ENCODE data around the gene TCF7L1. TPM values are rescaled to one million over a fixed set of nuclear protein-coding genes. Genes with fewer than 3 reads are reported as not detected.
"Not testable (repeated sequence)": the region's sequence is repeated elsewhere in the genome, so short reads cannot be mapped to it uniquely, and the experiment has no call there.

Gene TCF7L1
- total RNA-seq, 1 experiment from 2014 or later: 0.05 TPM

GRCh38 chr2:85324639-85325465 lies 191.7 kb downstream of the TCF7L1 start:
- no peak for DNase-seq (ENCODE audit: low read depth)

- DNase-seq (ENCODE audit: low read depth): no peak
Measured at GRCh38 chr2:85325466-85325811, 192.2 kb downstream of the TCF7L1 start.

GRCh38 chr2:85326406-85327159 lies 193.4 kb downstream of the TCF7L1 start:
- peak; percentile 22 for DNase-seq (ENCODE audit: low read depth)

- DNase-seq (ENCODE audit: low read depth): peak; percentile 43
Measured at GRCh38 chr2:85327160-85327821, 194.1 kb downstream of the TCF7L1 start.

- DNase-seq (ENCODE audit: low read depth): peak; percentile 90
Measured at GRCh38 chr2:85327822-85328617, 194.8 kb downstream of the TCF7L1 start, which contains the start of gene TGOLN2. TGOLN2 (minus strand) TSS chr2:85327989; CDS start chr2:85327962, 27 bp downstream.

GRCh38 chr2:85329181-85329651 lies 196.0 kb downstream of the TCF7L1 start:
- no peak for DNase-seq (ENCODE audit: low read depth)

- not testable (repeated sequence) for DNase-seq (ENCODE audit: low read depth)
Measured at GRCh38 chr2:85329701-85330100, 196.5 kb downstream of the TCF7L1 start.

- no peak for DNase-seq (ENCODE audit: low read depth)
Measured at GRCh38 chr2:85330839-85331636, 197.8 kb downstream of the TCF7L1 start.

GRCh38 chr2:85333877-85334276 lies 200.7 kb downstream of the TCF7L1 start:
- not testable (repeated sequence) for DNase-seq (ENCODE audit: low read depth)

GRCh38 chr2:85334928-85335327 lies 201.7 kb downstream of the TCF7L1 start:
- DNase-seq (ENCODE audit: low read depth): no peak

GRCh38 chr2:85340034-85340892 lies 207.1 kb downstream of the TCF7L1 start:
- DNase-seq (ENCODE audit: low read depth): peak; percentile 20

- DNase-seq (ENCODE audit: low read depth): no peak
Measured at GRCh38 chr2:85341269-85342029, 208.3 kb downstream of the TCF7L1 start.

GRCh38 chr2:85342156-85342555 lies 209.0 kb downstream of the TCF7L1 start:
- no peak for DNase-seq (ENCODE audit: low read depth)

GRCh38 chr2:85343207-85343895 lies 210.2 kb downstream of the TCF7L1 start:
- not testable (repeated sequence) for DNase-seq (ENCODE audit: low read depth)

GRCh38 chr2:85344356-85344954 lies 211.3 kb downstream of the TCF7L1 start:
- no peak for DNase-seq (ENCODE audit: low read depth)

- no peak for DNase-seq (ENCODE audit: low read depth)
Measured at GRCh38 chr2:85347599-85347998, 214.4 kb downstream of the TCF7L1 start.

- DNase-seq (ENCODE audit: low read depth): peak; percentile 47
Measured at GRCh38 chr2:85353876-85354285, 220.7 kb downstream of the TCF7L1 start.

Measured in M059J (cell line).